ENCODE results near the gene ARHGEF9.

The ARHGEF9 gene

DNA sequence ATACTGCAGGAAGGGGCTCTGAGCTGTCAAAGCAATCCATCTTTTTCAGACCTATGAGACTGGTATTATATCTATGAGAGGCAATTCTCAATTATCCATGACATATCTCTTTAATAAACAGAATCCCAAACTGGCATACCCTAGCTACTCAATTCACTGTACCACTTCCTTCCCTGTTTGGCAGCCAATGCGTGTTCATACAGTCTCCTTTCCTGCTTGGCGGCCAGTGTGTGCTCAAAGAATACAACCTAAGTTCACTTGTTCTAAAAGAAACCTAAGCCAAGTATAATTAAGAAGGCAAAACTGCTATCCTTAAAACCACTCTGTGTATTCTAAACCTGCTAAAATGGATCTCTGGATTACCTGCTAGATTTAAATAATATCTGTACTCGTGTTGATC, 38.3 kb downstream of the ARHGEF9 start:
- no peak for DNase-seq (ENCODE audit: low read depth, low spot score)

DNA sequence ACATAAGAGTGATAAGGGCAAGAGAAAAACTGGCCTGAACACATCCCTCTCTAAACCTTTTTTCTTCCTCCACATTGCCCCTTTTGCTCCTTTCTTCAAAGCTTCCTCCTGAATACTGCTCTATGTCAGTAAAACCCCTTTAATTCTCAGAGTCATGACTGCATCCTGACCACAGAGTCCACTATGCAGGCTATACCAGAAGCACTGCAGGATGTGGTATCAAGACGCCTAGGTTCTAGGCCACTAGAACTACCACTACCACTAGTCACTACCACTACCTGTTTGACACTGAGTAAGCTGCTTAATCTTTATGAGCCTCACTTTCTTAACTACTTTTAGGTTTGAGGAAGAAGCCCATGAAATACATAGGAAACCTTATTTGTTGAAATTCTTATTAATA, 38.7 kb downstream of the ARHGEF9 start:
- no peak for DNase-seq (ENCODE audit: low read depth, low spot score)

DNA sequence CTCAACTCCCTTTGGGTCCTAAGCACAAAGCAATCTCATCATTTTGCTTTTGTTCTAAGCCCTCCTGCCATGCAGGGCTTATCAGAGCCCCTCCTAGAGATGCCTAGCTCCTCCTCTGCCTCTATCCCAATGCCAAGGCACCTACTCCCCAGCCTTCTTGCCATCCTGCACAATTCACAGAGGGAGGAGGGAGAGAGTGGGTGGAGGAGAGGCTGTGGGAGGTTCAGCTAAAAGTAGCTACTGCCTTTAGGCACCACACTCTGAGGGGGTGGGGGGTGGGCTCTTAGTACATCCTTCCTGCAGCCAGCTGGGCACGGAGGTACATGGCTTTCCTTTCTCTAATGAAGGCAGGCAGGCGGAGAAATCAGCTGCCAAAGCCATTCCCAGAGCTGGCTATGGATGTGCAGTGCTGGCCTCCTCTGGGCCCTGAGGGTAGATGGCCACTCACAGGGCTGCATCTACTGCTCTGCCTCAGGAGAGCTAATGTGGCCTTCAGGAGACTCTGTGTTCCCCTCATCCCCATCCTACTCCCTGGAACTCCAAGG, 40.1 kb downstream of the ARHGEF9 start:
- no peak for DNase-seq (ENCODE audit: low read depth, low spot score)

DNA sequence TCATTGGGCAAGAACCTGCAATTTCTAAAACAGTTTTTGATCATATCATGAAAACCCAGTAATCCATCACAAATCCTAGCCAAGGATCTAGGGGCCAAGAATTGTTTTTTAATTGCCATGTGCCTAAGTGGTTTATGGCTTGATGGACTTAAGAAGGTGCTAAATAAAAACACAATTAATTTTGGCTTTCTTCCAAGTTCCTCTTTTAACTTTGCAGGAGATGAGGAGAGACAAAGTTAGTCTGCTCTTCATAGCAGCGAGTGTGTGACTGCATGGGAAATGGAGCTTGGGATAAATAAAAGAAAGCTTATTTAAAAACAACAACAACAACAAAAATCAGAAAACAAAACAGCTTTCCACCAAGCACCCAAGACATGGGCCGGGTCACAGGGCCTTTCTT, 41.4 kb downstream of the ARHGEF9 start:
- no peak for DNase-seq (ENCODE audit: low read depth, low spot score)

DNA sequence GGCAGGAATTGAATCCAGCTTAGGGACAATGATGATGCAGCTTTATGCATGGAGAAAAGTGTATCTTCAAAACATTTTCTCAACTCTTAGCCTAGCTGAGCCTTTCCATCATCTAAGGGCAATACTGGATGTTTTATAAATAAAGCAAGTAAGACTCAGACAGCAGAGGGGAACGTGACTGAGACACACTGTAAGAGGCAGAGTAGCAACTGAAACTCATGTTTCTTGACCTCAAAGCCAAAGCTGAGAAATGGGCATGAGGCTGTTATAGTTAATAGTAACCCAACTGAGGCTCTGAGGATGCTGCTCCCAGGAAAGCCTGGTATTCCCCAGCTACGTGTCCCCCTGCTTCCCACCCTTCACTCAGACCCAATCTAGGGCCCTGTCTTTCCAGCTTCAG, 44.6 kb downstream of the ARHGEF9 start:
- no peak for DNase-seq (ENCODE audit: low read depth, low spot score)

DNA sequence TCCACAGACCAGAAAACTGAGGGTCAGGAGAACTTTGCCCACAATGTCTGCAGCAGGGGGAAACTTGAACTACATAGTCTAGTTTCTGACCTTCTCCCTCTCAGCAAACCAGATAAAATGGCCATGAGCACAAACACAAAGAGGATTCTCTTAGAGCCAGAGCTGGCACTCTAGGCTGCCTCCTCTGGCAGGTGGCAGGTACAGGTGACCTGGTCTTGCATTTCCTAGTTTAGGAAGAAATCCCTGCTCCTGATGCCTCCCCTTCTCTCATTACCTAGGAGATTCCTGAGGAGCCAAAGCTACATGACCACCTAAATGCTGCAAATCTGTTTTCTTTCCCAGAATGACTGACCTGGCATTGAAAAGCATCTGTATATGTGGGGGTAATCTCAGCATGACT, 45.1 kb downstream of the ARHGEF9 start:
- DNase-seq (ENCODE audit: low read depth, low spot score) = no peak

DNA sequence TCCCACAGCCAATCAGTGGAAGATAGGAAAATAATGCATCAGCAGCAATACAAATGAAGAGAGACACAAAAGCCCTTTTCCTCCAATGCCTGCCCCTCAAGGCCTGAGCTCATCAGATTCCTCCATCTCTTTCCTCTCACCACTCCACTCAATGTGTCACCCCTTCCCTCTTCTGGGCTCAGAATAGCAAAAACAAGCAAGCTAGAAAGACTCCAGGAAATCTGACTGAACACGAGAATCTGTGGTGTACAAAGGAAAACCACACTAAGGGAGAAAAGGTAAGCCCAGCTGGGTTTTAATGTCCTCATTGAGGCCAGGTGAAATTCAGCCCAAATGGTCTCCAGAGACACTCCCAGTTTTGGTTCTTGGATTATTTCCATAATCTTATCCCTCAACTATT, 46.3 kb downstream of the ARHGEF9 start:
- no peak for DNase-seq (ENCODE audit: low read depth, low spot score)

DNA sequence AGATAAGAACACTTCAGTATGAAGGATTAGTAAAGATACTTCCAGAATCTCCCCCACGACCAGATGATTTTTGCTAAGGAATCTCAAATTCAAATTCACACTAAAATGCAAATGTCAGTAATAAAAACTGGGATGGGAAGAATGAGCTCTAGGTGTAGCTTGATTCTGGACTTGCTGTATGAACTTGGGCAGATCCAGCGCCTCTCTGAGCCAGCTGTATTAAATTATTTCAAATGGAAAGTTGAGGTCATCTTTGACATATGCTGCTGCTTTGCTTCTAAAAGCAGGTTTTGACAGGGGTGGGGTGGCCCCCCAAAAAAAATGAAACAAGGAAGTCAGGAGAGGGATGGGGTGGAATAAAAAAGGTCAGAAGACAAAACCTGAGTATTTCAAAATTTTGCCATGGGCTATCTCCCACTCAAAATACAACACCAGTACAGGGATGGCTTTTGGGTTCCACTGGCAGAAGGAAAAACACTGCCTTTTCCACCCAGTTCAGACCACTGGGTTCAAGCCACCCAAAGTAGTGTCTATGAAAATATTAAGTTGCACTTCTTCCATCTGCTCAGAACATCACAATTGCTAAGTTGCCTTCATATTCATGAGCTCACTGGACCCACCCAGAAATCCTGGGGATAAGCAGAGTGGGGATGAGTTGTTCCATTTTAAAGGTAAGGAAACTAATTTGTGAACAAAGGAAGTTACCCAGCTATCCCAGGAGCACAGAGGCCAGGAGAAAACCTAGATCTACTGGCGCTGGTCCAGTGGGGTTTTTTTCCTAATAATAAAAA, 47.7 kb downstream of the ARHGEF9 start:
- no peak for DNase-seq (ENCODE audit: low read depth, low spot score)

DNA sequence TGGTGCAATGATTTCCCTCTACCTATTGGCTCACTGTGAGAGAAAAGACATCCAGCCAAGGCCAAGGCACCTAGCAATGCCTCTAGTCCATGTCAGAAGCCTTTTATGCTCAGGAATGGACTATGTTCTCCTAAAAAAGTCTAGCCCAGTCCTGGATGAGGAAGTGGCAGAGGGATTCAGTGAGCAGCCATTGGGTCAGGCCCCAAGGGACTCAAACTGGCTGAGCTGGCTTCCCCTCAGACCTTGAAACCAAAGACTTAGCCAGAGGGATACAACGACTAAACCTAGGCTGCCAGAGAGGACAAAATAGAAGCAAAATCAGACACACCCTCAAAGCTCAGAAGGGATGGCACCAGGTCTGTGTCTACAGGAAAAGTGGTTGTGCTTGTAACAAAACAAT, 49.1 kb downstream of the ARHGEF9 start:
- DNase-seq (ENCODE audit: low read depth, low spot score) = no peak

DNA sequence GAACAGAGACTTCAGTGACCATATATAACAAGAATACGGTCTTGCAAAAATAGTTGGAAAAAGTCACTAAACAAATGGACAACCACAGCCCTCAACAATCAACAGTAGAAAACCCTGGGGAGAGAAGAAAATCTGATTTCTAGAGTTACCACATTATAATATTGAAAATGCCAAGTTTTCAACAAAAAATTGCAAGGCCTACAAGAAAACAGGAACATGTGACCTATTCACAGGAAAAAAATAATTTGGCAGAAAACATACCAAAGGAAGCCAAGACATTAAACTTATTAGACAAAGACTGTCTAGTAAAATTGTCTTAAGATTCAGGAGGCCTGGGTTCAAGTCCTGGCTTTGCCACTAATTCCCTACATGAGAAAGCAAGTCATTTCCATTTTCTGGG, 64.7 kb downstream of the ARHGEF9 start:
- no peak for DNase-seq (ENCODE audit: low read depth, low spot score)

DNA sequence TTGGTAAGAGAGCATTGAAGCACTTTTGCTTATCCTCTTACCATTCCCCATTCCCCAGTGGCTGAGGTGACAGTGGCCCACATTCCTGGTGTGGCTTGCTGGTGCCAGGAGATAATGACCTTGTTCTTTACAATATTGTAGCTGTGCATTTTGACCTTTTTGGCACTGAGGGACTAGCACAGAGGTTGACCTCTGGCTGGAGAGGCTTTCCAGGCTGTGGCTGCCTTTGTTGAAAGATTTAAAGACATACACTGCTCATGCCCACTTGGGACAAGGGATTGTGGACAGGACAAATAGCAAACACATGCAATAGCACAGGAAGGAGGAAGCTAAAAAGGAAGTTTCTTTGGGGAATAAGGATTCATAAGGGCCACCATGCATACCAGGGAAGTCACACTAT, 65.4 kb downstream of the ARHGEF9 start:
- DNase-seq (ENCODE audit: low read depth, low spot score) = no peak

DNA sequence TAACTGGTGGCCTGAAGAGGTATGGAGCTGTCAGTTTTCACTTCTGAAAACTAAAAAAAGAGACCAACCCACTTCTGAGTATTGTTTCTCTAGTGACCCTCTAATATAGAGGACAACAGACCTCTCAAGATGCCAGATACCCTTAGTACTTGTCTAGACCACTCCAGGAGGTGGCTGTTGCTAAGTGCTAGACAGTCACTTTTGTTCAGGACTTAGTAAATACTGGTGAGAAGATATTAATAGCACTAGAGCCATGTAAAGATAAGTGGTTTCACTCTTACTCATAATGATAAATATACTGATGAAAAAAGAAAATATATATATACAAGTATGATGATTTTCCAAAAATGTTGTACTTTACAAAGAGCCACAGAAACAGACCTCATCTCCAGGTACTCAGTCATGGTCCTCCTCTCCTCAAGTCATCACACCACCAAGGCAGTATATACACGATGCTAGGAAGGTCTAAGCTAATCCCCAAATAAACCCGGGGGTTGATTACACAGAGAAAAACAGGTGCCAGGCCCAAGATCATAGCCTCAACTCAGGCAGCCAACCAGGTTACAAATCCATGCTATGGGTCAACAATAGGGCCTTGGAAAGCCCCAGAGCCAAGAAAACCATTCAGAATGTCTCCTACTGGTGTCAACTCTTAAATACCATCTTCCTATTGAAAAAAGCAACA, 66.9 kb downstream of the ARHGEF9 start:
- no peak for DNase-seq (ENCODE audit: low read depth, low spot score)

DNA sequence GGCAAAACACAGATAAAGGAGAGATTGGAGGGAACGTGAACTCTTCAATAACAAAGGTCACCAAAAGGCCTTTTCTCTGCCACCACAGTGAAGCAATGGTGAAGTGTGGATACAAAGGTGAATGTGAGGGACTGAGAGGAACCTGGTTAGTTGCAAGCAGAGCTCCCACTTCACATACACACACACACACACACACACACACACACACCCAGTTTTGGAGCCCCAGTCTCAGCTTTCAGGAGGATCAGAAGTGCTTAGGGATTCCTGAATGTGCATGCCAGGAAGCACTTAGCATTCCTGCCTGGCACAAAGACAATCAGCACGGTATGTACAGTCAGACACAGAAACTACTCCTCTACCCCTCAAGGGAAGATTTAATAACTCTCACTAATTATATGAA, 71.5 kb downstream of the ARHGEF9 start:
- DNase-seq (ENCODE audit: low read depth, low spot score) = no peak

DNA sequence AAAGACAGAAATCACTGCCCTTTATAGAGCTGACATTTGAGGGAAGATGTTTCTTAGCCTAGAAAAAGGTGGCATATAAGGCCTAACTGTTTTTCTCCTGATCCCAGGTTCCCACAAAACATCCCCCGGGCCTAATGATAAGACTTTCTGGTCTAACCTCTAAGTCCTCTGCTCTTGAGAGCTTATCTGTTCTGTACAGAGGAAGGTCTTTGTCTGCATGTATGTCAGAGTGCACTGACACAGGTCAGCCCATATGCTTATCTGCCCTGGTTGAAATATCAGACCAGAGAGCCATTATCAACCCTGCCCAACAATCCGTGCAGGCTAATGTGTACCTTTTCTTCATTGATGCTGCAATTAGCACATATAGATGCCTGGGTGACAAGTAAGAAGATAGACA, 76.2 kb downstream of the ARHGEF9 start:
- no peak for DNase-seq (ENCODE audit: low read depth, low spot score)

DNA sequence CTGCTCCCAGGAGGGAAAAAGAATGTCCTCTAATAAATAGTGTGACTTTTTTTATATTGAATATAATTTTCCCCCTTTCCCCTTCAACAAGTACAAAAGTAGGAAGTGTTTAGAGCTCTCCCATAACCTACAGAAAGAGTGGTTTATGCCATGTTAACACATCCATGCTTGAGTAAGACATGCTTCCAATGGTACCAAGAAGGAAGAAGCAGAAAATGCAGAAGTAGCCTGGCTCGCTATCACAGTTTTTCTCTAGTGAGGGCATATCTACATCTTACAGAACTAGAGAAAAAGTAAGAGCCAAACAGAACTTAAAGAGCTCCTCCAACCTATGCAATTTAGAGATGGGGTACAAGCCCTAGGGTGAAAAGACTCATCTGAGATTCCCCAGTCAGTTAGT, 82.5 kb downstream of the ARHGEF9 start:
- no peak for DNase-seq (ENCODE audit: low read depth, low spot score)

DNA sequence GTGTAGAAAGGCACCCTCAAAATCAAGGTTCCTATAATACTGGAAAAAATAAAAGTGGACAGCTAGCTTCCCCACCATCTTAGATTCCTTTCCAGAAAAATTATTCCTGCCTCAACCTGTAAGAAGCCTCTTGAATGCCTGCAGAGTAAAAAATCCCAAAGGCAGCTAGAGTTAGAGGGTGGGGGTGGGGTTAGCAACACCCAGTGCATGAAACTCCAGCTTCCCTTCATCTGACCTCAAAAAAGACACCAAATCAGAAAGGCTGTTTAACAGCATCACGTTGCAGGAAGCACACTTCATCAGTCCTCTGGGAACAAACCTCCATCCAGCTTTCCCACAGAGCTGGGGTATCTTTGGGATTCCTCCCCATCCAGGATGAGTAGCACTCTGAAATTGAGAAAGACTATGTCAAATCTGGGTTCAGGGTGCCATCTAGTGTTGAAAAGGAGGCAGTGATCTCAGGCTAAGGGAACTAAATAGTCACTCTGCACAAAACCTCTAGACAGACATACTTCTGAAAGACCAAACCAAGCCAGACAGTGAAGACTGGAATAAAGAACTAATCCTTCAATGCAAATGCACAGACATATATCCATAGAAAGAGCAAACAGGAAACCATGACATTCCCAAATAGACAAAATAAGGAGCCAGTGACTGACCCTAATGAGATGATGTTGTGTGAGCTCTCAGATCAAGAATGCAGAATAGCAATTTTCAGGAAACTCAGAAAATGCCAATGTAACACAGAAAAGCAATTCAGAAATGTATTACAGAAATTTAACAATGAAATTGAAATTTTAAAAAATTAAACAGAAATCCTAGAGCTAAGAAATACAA, 97.9 kb downstream of the ARHGEF9 start:
- peak; percentile 15 for DNase-seq (ENCODE audit: low read depth, low spot score)

DNA sequence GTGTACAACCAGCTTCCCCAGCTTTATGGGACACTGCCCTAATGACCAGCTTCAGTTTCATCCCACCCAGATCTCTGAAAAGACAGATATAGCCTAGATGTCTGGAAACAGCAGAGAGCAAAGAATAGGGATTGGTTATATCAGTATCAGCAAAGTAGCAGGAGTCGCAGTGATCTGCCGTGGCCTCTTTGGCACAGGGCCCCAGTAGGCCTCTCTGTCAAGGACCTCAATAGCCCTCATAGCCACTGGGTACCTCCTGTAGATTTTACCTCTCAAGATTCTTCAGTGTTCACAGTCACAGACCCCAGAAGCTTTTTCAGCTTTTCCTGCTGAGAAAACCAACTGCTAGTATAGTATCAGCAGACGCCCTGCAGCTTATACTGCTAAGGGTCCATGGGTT, 104.6 kb downstream of the ARHGEF9 start:
- no peak for DNase-seq (ENCODE audit: low read depth, low spot score)

DNA sequence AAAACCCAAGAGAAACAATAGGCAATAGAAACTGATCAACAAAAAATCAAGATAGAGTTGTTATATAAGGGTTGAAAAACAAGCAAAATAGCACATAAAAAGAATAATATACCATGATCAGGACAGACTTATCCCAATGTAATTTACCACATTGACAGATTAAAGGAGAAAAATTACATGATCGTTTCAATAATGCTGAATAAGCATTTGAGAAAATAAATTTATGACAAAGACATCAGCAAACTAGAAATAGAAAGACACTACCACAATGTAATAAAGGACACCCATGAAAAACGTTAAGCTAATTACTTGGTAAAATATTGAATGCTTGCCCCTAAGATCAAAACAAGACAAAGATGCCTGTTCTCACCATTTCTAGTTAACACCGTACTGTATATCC, 105.6 kb downstream of the ARHGEF9 start:
- no peak for DNase-seq (ENCODE audit: low read depth, low spot score)

DNA sequence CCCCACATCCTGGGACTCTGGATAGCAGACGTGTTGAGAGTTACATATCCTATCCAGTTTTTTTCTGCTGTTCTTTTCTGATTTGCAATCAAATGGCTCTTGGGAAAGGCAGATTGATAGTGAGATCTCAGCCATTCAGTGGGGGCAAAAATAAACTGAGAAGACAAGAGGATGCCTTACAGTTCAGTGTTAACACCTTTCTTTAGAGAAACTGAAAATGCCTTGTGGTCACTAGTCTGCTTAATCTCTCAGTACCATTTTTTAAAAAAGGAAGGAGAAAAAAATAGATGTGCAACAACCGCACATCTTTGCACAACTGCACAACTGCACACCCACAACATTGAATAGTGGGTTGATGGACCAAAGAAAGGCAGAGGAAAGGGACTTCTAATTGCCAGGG, 109.3 kb downstream of the ARHGEF9 start:
- no peak for DNase-seq (ENCODE audit: low read depth, low spot score)

DNA sequence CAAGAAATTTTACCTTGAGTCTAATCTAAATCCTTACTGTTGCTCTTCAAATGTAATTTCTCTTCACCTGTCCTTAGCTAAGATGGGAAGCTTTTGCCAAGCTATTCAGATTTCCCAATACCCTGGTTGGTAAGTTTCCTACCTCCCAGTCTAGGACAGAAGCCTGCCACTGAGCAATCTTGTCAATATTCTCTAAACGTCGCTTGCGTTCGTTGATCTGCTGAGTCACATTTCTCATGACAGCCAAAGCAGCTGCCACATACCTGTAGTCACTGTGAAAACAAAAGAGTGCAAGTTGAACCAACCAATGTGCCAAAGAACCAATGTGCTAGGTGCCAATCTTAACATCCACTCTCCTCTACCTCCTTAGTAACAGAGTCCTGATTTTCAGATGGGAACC, 111.1 kb downstream of the ARHGEF9 start:
- DNase-seq (ENCODE audit: low read depth, low spot score) = no peak

DNA sequence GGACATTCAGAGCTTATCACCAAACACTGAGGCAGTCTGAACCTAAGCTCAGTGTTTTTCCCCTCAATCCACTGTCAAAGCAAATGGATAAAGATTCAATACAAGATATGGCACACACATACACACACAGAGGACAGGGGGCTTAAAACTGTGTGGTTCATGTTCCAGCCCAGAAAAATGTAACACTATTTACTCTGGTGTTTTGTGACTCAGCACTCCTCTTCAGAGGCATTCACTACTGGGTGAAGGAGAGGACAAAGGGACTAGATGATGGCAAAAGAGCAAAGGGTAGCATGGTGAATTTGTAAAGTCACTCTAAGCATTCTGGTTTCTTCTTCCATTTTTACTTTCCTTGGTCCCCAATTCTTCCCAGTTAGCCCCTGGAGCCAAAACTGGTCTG, 120.3 kb downstream of the ARHGEF9 start:
- no peak for DNase-seq (ENCODE audit: low read depth, low spot score)

DNA sequence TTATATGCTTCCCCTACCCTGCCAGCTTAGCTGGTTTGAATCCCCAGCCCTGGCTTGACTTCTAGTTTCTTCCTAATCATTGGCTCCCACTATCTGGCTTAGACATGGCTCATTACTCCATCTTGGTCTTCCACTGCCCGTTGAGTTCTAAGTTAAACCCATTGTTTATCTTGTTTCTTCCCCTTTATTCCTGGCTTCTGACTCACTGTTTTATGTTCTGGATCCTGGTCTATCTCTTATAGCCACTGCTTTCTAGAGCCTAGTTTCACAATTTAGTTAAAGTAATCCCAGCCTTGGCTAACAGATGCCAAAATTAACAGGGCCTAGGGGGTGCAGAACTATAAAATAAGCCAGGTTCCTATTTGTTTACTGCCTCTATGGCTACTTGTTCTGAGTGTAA, 120.9 kb downstream of the ARHGEF9 start:
- DNase-seq (ENCODE audit: low read depth, low spot score) = no peak
